ENCODE data around the gene ZRANB1. TPM values are rescaled to one million over a fixed set of nuclear protein-coding genes. Genes with fewer than 3 reads are reported as not detected.

Gene ZRANB1
- total and polyA plus RNA-seq, 2 of the 13 experiments (the other 11 are each of a cell fraction or from before 2014, with no cell fraction given) = 10.3 to 19.6 TPM

GRCh38 chr10:125010362-125010761 is 68.4 kb downstream of the ZRANB1 start:
- no TSS peak for BruUV-seq (replicated peaks)
- FAIRE-seq (no peak), DNase-seq (ENCODE audit: low spot score) (no peak), ATAC-seq (no peak)
- Histone ChIP-seq H3K4me3 (replicated peaks in 1 of 3; ENCODE audit: insufficient read depth in 1 of 3, low read depth in 2 of 3, low read length in 3 of 3) (no peak overlapping the region), H3K4me1 (ENCODE audit: insufficient read depth, low read length) (no peaks in the 10 kb centered on the region), H3K4me2 (ENCODE audit: low read depth, low read length) (no peak overlapping the region), H4K20me1 (ENCODE audit: insufficient read depth, low read length) (no peaks in the 10 kb centered on the region), H3K36me3 (replicated peaks in 1 of 2; ENCODE audit: control insufficient read depth in 1 of 2, insufficient read depth in 2 of 2, low read length in 2 of 2) (no peaks in the 10 kb centered on the region), H3K27me3 (ENCODE audit: control insufficient read depth in 1 of 2, insufficient read depth in 2 of 2, low read length in 2 of 2) (peaks cover 17 to 75% of the 10 kb centered on the region in 2 experiments), H3K9ac (ENCODE audit: insufficient read depth, low read depth, low read length) (no peak overlapping the region), H2AFZ (ENCODE audit: low read length) (no peak overlapping the region), H3K79me2 (ENCODE audit: insufficient read depth, low read length) (no peaks in the 10 kb centered on the region), H3K27ac (ENCODE audit: extremely low read length, insufficient read depth, low read length) (no peak overlapping the region), H3K9me3 (ENCODE audit: low read length) (no peaks in the 10 kb centered on the region)
- POLR2A ChIA-PET = no interaction called here
- intact Hi-C loops (cut with micrococcal nuclease; ENCODE audit: unreplicated experiment) = no loop called here
- 37% methylated on average over 5 of the region's 5 CpGs for WGBS (ENCODE audit: low lambda C conversion rate)
- CTCF ChIA-PET (ENCODE audit: low intra/inter-chr PET ratio, low total read pairs) = no interaction called here
- TF ChIP-seq, protein P1, sequence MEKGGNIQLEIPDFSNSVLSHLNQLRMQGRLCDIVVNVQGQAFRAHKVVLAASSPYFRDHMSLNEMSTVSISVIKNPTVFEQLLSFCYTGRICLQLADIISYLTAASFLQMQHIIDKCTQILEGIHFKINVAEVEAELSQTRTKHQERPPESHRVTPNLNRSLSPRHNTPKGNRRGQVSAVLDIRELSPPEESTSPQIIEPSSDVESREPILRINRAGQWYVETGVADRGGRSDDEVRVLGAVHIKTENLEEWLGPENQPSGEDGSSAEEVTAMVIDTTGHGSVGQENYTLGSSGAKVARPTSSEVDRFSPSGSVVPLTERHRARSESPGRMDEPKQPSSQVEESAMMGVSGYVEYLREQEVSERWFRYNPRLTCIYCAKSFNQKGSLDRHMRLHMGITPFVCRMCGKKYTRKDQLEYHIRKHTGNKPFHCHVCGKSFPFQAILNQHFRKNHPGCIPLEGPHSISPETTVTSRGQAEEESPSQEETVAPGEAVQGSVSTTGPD (CRISPR knock-in tag; IDR thresholded peaks at IDR 0.05) = no peak
- TF ChIP-seq, protein P2, sequence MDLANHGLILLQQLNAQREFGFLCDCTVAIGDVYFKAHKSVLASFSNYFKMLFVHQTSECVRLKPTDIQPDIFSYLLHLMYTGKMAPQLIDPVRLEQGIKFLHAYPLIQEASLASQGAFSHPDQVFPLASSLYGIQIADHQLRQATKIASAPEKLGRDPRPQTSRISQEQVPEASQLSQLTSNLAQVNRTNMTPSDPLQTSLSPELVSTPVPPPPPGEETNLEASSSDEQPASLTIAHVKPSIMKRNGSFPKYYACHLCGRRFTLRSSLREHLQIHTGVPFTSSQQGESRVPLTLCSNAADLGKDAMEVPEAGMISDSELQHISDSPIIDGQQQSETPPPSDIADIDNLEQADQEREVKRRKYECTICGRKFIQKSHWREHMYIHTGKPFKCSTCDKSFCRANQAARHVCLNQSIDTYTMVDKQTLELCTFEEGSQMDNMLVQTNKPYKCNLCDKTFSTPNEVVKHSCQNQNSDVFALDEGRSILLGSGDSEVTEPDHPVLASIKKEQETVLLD (CRISPR knock-in tag; IDR thresholded peaks at IDR 0.05; ENCODE audit: low read depth) = no peak
- TF ChIP-seq ZKSCAN8 (CRISPR knock-in tag; IDR thresholded peaks at IDR 0.05; ENCODE audit: borderline replicate concordance) (no peak), BCLAF1 (IDR thresholded peaks at IDR 0.05) (no peak), GATAD2A (CRISPR knock-in tag; IDR thresholded peaks at IDR 0.05) (no peak), TCF12 (IDR thresholded peaks at IDR 0.05) (no peak), TCF12 (CRISPR knock-in tag; IDR thresholded peaks at IDR 0.05) (no peak), NCOA2 (CRISPR knock-in tag; IDR thresholded peaks at IDR 0.05) (no peak), HCFC1 (IDR thresholded peaks at IDR 0.05; ENCODE audit: low read depth, low read length) (no peak), ZNF577 (CRISPR knock-in tag; IDR thresholded peaks at IDR 0.05; ENCODE audit: borderline replicate concordance, low read depth) (no peak), ZUFSP (CRISPR knock-in tag; IDR thresholded peaks at IDR 0.05; ENCODE audit: borderline replicate concordance) (no peak), ZNF441 (CRISPR knock-in tag; IDR thresholded peaks at IDR 0.05; ENCODE audit: borderline replicate concordance) (no peak)
- TF ChIP-seq, protein P3, sequence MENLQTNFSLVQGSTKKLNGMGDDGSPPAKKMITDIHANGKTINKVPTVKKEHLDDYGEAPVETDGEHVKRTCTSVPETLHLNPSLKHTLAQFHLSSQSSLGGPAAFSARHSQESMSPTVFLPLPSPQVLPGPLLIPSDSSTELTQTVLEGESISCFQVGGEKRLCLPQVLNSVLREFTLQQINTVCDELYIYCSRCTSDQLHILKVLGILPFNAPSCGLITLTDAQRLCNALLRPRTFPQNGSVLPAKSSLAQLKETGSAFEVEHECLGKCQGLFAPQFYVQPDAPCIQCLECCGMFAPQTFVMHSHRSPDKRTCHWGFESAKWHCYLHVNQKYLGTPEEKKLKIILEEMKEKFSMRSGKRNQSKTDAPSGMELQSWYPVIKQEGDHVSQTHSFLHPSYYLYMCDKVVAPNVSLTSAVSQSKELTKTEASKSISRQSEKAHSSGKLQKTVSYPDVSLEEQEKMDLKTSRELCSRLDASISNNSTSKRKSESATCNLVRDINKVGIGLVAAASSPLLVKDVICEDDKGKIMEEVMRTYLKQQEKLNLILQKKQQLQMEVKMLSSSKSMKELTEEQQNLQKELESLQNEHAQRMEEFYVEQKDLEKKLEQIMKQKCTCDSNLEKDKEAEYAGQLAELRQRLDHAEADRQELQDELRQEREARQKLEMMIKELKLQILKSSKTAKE (CRISPR knock-in tag; IDR thresholded peaks at IDR 0.05; ENCODE audit: borderline replicate concordance) = no peak
- in situ Hi-C loops (cut with HindIII; ENCODE audit: extremely low pct_ligation_motif_present, low pct_unique_long_range_greater_than_20kb) = no loop called here

All from HepG2 (cell line).